SU-DHL-6 (cell line): ENCODE data around the gene RHCG.

ENCODE experiments used
- CTCF ChIP-seq: fragments of 200-600 bp; sonication (generic); IDR thresholded peaks from one replicate; pipeline ENCODE4 v1.5.1; 2017; ENCODE audit warnings: antibody characterized with exemption, mild to moderate bottlenecking, low read length, moderate library complexity; ENCODE audit not compliant: insufficient read depth, poor library complexity, severe bottlenecking
- EZH2phosphoT487 ChIP-seq: fragments of 200-600 bp; sonication (generic), shearing (Covaris generic); conservative IDR thresholded peaks from 2 replicates; pipeline ENCODE4 v1.6.1; 2018; ENCODE audit warnings: mild to moderate bottlenecking, antibody characterized with exemption, low read length, moderate library complexity, mixed read lengths

GRCh38 chr15:89523101-89523500 lies 26.7 kb upstream of the RHCG start:
- no peak for TF ChIP-seq CTCF
- no peak for TF ChIP-seq EZH2phosphoT487
